T-helper 22 cell (primary cell): ENCODE data around the gene COG3.
A peak's percentile ranks its signal among the peaks of the same experiment; 100 is the strongest.
"Not testable (repeated sequence)": the region's sequence is repeated elsewhere in the genome, so short reads cannot be mapped to it uniquely, and the experiment has no call there.

Experiments
- DNase-seq: peaks from one replicate; pipeline ENCODE4 v3.0.0-alpha.2; 2020; ENCODE audit warnings: low read depth

The COG3 gene

GRCh38 chr13:45464687-45465453, at the start of gene COG3:
TSS of gene COG3 (plus strand) at chr13:45464939. CDS start at chr13:45465037, 98 bp downstream.
- peak; percentile 94 for DNase-seq

- no peak for DNase-seq
Measured at GRCh38 chr13:45415112-45415511, 49.6 kb upstream of the COG3 start.

GRCh38 chr13:45416516-45417128, 48.1 kb upstream of the COG3 start:
- DNase-seq, result no peak

- DNase-seq, result peak; percentile 90
Measured at GRCh38 chr13:45417790-45418534, 46.8 kb upstream of the COG3 start, which contains the start of gene SLC25A30. TSS of gene SLC25A30 (minus strand) at chr13:45418373. CDS start at chr13:45411425, 6,948 bp downstream.

- not testable (repeated sequence) for DNase-seq
Measured at GRCh38 chr13:45419389-45419788, 45.4 kb upstream of the COG3 start.

- DNase-seq, result no peak
Measured at GRCh38 chr13:45419945-45420344, 44.8 kb upstream of the COG3 start.

- DNase-seq, result no peak
Measured at GRCh38 chr13:45422731-45423292, 41.9 kb upstream of the COG3 start.

- DNase-seq, result not testable (repeated sequence)
Measured at GRCh38 chr13:45426056-45426841, 38.5 kb upstream of the COG3 start.

- DNase-seq, result no peak
Measured at GRCh38 chr13:45432737-45433380, 31.9 kb upstream of the COG3 start.

GRCh38 chr13:45433381-45433790, 31.4 kb upstream of the COG3 start:
- no peak for DNase-seq

- no peak for DNase-seq
Measured at GRCh38 chr13:45434556-45435371, 30.0 kb upstream of the COG3 start.

- DNase-seq, result no peak
Measured at GRCh38 chr13:45436332-45436731, 28.4 kb upstream of the COG3 start.

- no peak for DNase-seq
Measured at GRCh38 chr13:45436953-45437352, 27.8 kb upstream of the COG3 start.

GRCh38 chr13:45437947-45438346, 26.8 kb upstream of the COG3 start:
- DNase-seq, result no peak

GRCh38 chr13:45439008-45439407, 25.7 kb upstream of the COG3 start:
- no peak for DNase-seq

- DNase-seq, result no peak
Measured at GRCh38 chr13:45439781-45440462, 24.8 kb upstream of the COG3 start.

- no peak for DNase-seq
Measured at GRCh38 chr13:45441633-45442032, 23.1 kb upstream of the COG3 start.

GRCh38 chr13:45445053-45445452, 19.7 kb upstream of the COG3 start:
- DNase-seq, result no peak

- no peak for DNase-seq
Measured at GRCh38 chr13:45446181-45446580, 18.6 kb upstream of the COG3 start.
